ENCODE measurements around the gene GPR50. TPM values are rescaled to one million over a fixed set of nuclear protein-coding genes. Genes with fewer than 3 reads are reported as not detected.

The GPR50 gene
- total RNA-seq, 3 donors from 2014 or later (not counting 1 experiment from before 2014, with no cell fraction given) = not detected

- no peaks in the 10 kb centered on the region for H3K36me3 Mint-ChIP-seq
- DNase-seq (no peak), ATAC-seq (no peak)
- WGBS (ENCODE audit: insufficient coverage) = 70% methylated on average over 6 of the region's 6 CpGs
- Histone ChIP-seq H3K4me3 (ENCODE audit: low read length) (no peak overlapping the region), H3K36me3 (ENCODE audit: control insufficient read depth, insufficient read depth, low read length) (no peaks in the 10 kb centered on the region), H3K27ac (ENCODE audit: low read length) (no peak overlapping the region), H3K4me1 (ENCODE audit: control insufficient read depth, insufficient read depth, low read length) (no peaks in the 10 kb centered on the region), H3K27me3 (ENCODE audit: control insufficient read depth, insufficient read depth, low read length) (no peaks in the 10 kb centered on the region), H3K9me3 (ENCODE audit: control insufficient read depth, insufficient read depth, low read length) (no peaks in the 10 kb centered on the region)
- no peak for TF ChIP-seq CTCF (IDR thresholded peaks at IDR 0.05)
- H3K9me3 Mint-ChIP-seq = no peaks in the 10 kb centered on the region
- intact Hi-C loops (cut with micrococcal nuclease) = no loop called here
- no peak overlapping the region for H3K4me3 Mint-ChIP-seq
- peaks cover 8 to 28% of the 10 kb centered on the region in 2 donors for H3K27me3 Mint-ChIP-seq (ENCODE audit: low read depth in 2 of 2)
- no peaks in the 10 kb centered on the region for H3K4me1 Mint-ChIP-seq
- no peak overlapping the region for H3K27ac Mint-ChIP-seq
Measured at GRCh38 chrX:151153667-151154066, 22.7 kb upstream of the GPR50 start.

GRCh38 chrX:151155234-151155633 lies 21.1 kb upstream of the GPR50 start:
- no peaks in the 10 kb centered on the region for H3K36me3 ChIP-seq (ENCODE audit: control insufficient read depth, insufficient read depth, low read length)
- Mint-ChIP-seq H3K4me3 (no peak overlapping the region), H3K27ac (no peak overlapping the region), H3K4me1 (no peaks in the 10 kb centered on the region), H3K36me3 (no peaks in the 10 kb centered on the region), H3K9me3 (no peaks in the 10 kb centered on the region), H3K27me3 (ENCODE audit: low read depth in 2 of 2) (peaks cover 3 to 13% of the 10 kb centered on the region in 2 donors)
- DNase-seq = no peak
- intact Hi-C loops (cut with micrococcal nuclease) = no loop called here
- no peak for TF ChIP-seq CTCF (IDR thresholded peaks at IDR 0.05)
- H3K27me3 ChIP-seq (ENCODE audit: control insufficient read depth, insufficient read depth, low read length) = no peaks in the 10 kb centered on the region
- H3K4me3 ChIP-seq (ENCODE audit: low read length) = no peak overlapping the region
- 94% methylated on average over 2 of the region's 4 CpGs for WGBS (ENCODE audit: insufficient coverage)
- no peak overlapping the region for H3K27ac ChIP-seq (ENCODE audit: low read length)
- H3K4me1 ChIP-seq (ENCODE audit: control insufficient read depth, insufficient read depth, low read length) = no peaks in the 10 kb centered on the region
- no peaks in the 10 kb centered on the region for H3K9me3 ChIP-seq (ENCODE audit: control insufficient read depth, insufficient read depth, low read length)
- no peak for ATAC-seq

GRCh38 chrX:151161690-151162089 lies 14.7 kb upstream of the GPR50 start:
- no peak for DNase-seq
- WGBS (ENCODE audit: insufficient coverage) = 71% methylated on average over 4 of the region's 4 CpGs
- Mint-ChIP-seq H3K36me3 (no peaks in the 10 kb centered on the region), H3K9me3 (no peaks in the 10 kb centered on the region), H3K4me1 (no peaks in the 10 kb centered on the region), H3K27me3 (ENCODE audit: low read depth in 2 of 2) (peaks cover 6 to 29% of the 10 kb centered on the region in 2 donors), H3K4me3 (no peak overlapping the region), H3K27ac (no peak overlapping the region)
- no peak for TF ChIP-seq CTCF (IDR thresholded peaks at IDR 0.05)
- Histone ChIP-seq H3K4me1 (ENCODE audit: control insufficient read depth, insufficient read depth, low read length) (no peaks in the 10 kb centered on the region), H3K4me3 (ENCODE audit: low read length) (no peak overlapping the region), H3K27me3 (ENCODE audit: control insufficient read depth, insufficient read depth, low read length) (no peaks in the 10 kb centered on the region), H3K9me3 (ENCODE audit: control insufficient read depth, insufficient read depth, low read length) (no peaks in the 10 kb centered on the region), H3K27ac (ENCODE audit: low read length) (no peak overlapping the region), H3K36me3 (ENCODE audit: control insufficient read depth, insufficient read depth, low read length) (no peaks in the 10 kb centered on the region)
- intact Hi-C loops (cut with micrococcal nuclease) = no loop called here
- no peak for ATAC-seq

- no peak overlapping the region for H3K4me3 ChIP-seq (ENCODE audit: low read length)
- H3K27me3 Mint-ChIP-seq (ENCODE audit: low read depth in 2 of 2) = peaks cover 6 to 36% of the 10 kb centered on the region in 2 donors
- TF ChIP-seq CTCF (IDR thresholded peaks at IDR 0.05) = no peak
- H3K27ac ChIP-seq (ENCODE audit: low read length) = no peak overlapping the region
- intact Hi-C loops (cut with micrococcal nuclease) = no loop called here
- no peaks in the 10 kb centered on the region for H3K36me3 Mint-ChIP-seq
- H3K9me3 ChIP-seq (ENCODE audit: control insufficient read depth, insufficient read depth, low read length) = no peaks in the 10 kb centered on the region
- no peaks in the 10 kb centered on the region for H3K27me3 ChIP-seq (ENCODE audit: control insufficient read depth, insufficient read depth, low read length)
- H3K4me1 Mint-ChIP-seq = no peaks in the 10 kb centered on the region
- DNase-seq = no peak
- no peaks in the 10 kb centered on the region for H3K36me3 ChIP-seq (ENCODE audit: control insufficient read depth, insufficient read depth, low read length)
- no peaks in the 10 kb centered on the region for H3K4me1 ChIP-seq (ENCODE audit: control insufficient read depth, insufficient read depth, low read length)
- H3K4me3 Mint-ChIP-seq = no peak overlapping the region
- no peak overlapping the region for H3K27ac Mint-ChIP-seq
- H3K9me3 Mint-ChIP-seq = no peaks in the 10 kb centered on the region
- no peak for ATAC-seq
- WGBS (ENCODE audit: insufficient coverage) = 90% methylated on average over 4 of the region's 7 CpGs
Measured at GRCh38 chrX:151167791-151168345, 8.5 kb upstream of the GPR50 start.

Data from natural killer cell (primary cell).